Upper lobe of left lung (tissue), 4 donors: ENCODE data around the gene SLC10A2.
"Not testable (repeated sequence)": the region's sequence is repeated elsewhere in the genome, so short reads cannot be mapped to it uniquely, and the experiment has no call there.

Source experiments
- CTCF ChIP-seq, 6 experiments: fragments of 450-650 bp in 4 of 6; fragments of 200-600 bp in 2 of 6; sonication (generic) in 2 of 6; IDR thresholded peaks; one replicate each; pipeline ENCODE4 v1.5.1; 2016 to 2019; ENCODE audit warnings: antibody characterized with exemption in 6 of 6
- POLR2A ChIP-seq, 4 donors: fragments of 450-650 bp; IDR thresholded peaks; one replicate each; pipeline ENCODE4 v1.5.1; 2016 to 2017; ENCODE audit warnings: antibody characterized with exemption in 4 of 4, mild to moderate bottlenecking in 2 of 4
- POLR2AphosphoS5 ChIP-seq, 2 donors: sonication (generic); formaldehyde crosslinking; IDR thresholded peaks; one replicate each; pipeline ENCODE4 v1.5.1; 2017; ENCODE audit warnings: antibody characterized with exemption in 2 of 2

- TF ChIP-seq CTCF, POLR2AphosphoS5, POLR2A (IDR thresholded peaks at IDR 0.05): not testable (repeated sequence)
Observed at GRCh38 chr13:103103456-103103855, 37.2 kb upstream of the SLC10A2 start.
